KMS-11 (cell line): ENCODE measurements around the gene BATF3.

Source experiments
- H2AFZ ChIP-seq: fragments of 200-600 bp; sonication (generic); 2 replicates; pipeline ENCODE4 v1.6.1; 2016; ENCODE audit warnings: antibody characterized with exemption, mixed run types, low read depth
- H3K27ac ChIP-seq: fragments of 200-600 bp; sonication (generic); 2 replicates; pipeline ENCODE4 v1.6.1; 2016; ENCODE audit warnings: mild to moderate bottlenecking, mixed run types
- H3K27me3 ChIP-seq: fragments of 200-600 bp; sonication (generic); 2 replicates; pipeline ENCODE4 v1.6.1; 2017; ENCODE audit warnings: mild to moderate bottlenecking, low read depth, mixed run types, moderate library complexity; ENCODE audit not compliant: insufficient read depth
- H3K36me3 ChIP-seq: fragments of 200-600 bp; sonication (generic); 2 replicates; pipeline ENCODE4 v1.6.1; 2017; ENCODE audit warnings: mild to moderate bottlenecking, mixed run types; ENCODE audit not compliant: insufficient read depth
- H3K4me1 ChIP-seq: fragments of 200-600 bp; sonication (generic); 2 replicates; pipeline ENCODE4 v1.6.1; 2016; ENCODE audit warnings: mild to moderate bottlenecking, low read depth, mixed run types; ENCODE audit not compliant: poor library complexity, severe bottlenecking
- H3K4me2 ChIP-seq: fragments of 200-600 bp; sonication (generic); 2 replicates; pipeline ENCODE4 v1.7.0; 2016; ENCODE audit warnings: mild to moderate bottlenecking, mixed run types
- H3K4me3 ChIP-seq: fragments of 200-600 bp; sonication (generic); IDR thresholded peaks from 2 replicates; pipeline ENCODE4 v1.6.1; 2017; ENCODE audit warnings: low read depth, low read length, mixed read lengths; ENCODE audit not compliant: insufficient read depth
- H3K79me2 ChIP-seq: fragments of 200-600 bp; sonication (generic); 2 replicates; pipeline ENCODE4 v1.6.1; 2016; ENCODE audit warnings: low read depth, mixed run types; ENCODE audit not compliant: insufficient read depth
- H3K9ac ChIP-seq: fragments of 200-600 bp; sonication (generic); 2 replicates; pipeline ENCODE4 v1.6.1; 2016; ENCODE audit warnings: mild to moderate bottlenecking, mixed run types
- H4K20me1 ChIP-seq: fragments of 200-600 bp; sonication (generic); 2 replicates; pipeline ENCODE4 v1.6.1; 2016; ENCODE audit warnings: mild to moderate bottlenecking, mixed run types; ENCODE audit not compliant: insufficient read depth
- CTCF ChIP-seq: fragments of 200-600 bp; sonication (generic); conservative IDR thresholded peaks from 2 replicates; pipeline ENCODE4 v1.6.1; 2017; ENCODE audit warnings: low read depth, mild to moderate bottlenecking, antibody characterized with exemption, low read length, moderate library complexity, mixed read lengths

Gene BATF3

GRCh38 chr1:212656730-212657129, 42.9 kb downstream of the BATF3 start:
- Histone ChIP-seq H3K79me2 (no peaks in the 10 kb centered on the region), H3K36me3 (no peaks in the 10 kb centered on the region), H3K4me1 (peaks cover 40% of the 10 kb centered on the region), H3K9ac (peak overlapping the region; percentile 30; the same call in 1 of the 2 replicates), H3K4me2 (peak overlapping the region; percentile 88), H4K20me1 (no peaks in the 10 kb centered on the region), H3K27ac (peak overlapping the region; percentile 85), H3K27me3 (no peaks in the 10 kb centered on the region), H3K4me3 (peak overlapping the region; percentile 78), H2AFZ (peak overlapping the region; percentile 55)
- TF ChIP-seq CTCF = no peak

- peak overlapping the region; percentile 30; the same call in 1 of the 2 replicates for H3K9ac ChIP-seq
Measured at GRCh38 chr1:212655668-212656440, 43.8 kb downstream of the BATF3 start.

GRCh38 chr1:212652609-212653008, 47.0 kb downstream of the BATF3 start:
- H3K27ac ChIP-seq = no peak overlapping the region
- no peak for TF ChIP-seq CTCF
- H3K27me3 ChIP-seq = no peaks in the 10 kb centered on the region
- H2AFZ ChIP-seq = no peak overlapping the region
- H3K4me2 ChIP-seq = no peak overlapping the region
- H3K79me2 ChIP-seq = no peaks in the 10 kb centered on the region
- no peak overlapping the region for H3K4me3 ChIP-seq
- no peaks in the 10 kb centered on the region for H4K20me1 ChIP-seq
- H3K4me1 ChIP-seq = peaks cover 33% of the 10 kb centered on the region
- H3K9ac ChIP-seq = no peak overlapping the region
- H3K36me3 ChIP-seq = no peaks in the 10 kb centered on the region

More at GRCh38 chr1:212655668-212656440, 43.8 kb downstream of the BATF3 start:
- no peak for TF ChIP-seq CTCF
- Histone ChIP-seq H4K20me1 (no peaks in the 10 kb centered on the region), H3K36me3 (no peaks in the 10 kb centered on the region), H2AFZ (peak overlapping the region; percentile 55), H3K4me1 (peaks cover 40% of the 10 kb centered on the region), H3K27me3 (no peaks in the 10 kb centered on the region), H3K27ac (peak overlapping the region; percentile 85), H3K4me3 (no peak overlapping the region), H3K79me2 (no peaks in the 10 kb centered on the region), H3K4me2 (peak overlapping the region; percentile 88)

GRCh38 chr1:212651977-212652376, 47.7 kb downstream of the BATF3 start:
- no peak overlapping the region for H3K9ac ChIP-seq
- H4K20me1 ChIP-seq = no peaks in the 10 kb centered on the region
- H3K4me1 ChIP-seq = peaks cover 27% of the 10 kb centered on the region
- H3K4me2 ChIP-seq = no peak overlapping the region
- no peaks in the 10 kb centered on the region for H3K36me3 ChIP-seq
- TF ChIP-seq CTCF = no peak
- H3K79me2 ChIP-seq = no peaks in the 10 kb centered on the region
- H3K4me3 ChIP-seq = no peak overlapping the region
- no peak overlapping the region for H3K27ac ChIP-seq
- H2AFZ ChIP-seq = no peak overlapping the region
- H3K27me3 ChIP-seq = no peaks in the 10 kb centered on the region
